OCI-LY7 (cell line): ENCODE results near the gene APBA1. TPM values are rescaled to one million over a fixed set of nuclear protein-coding genes. Genes with fewer than 3 reads are reported as not detected.

Source experiments
- BruUV-seq: library from RNA; stranded (reverse); fragments of 400-500 nt; replicated peaks from 2 replicates; lab custom pipeline; 2021; lab: Mats Ljungman, UMichigan
- CTCF ChIA-PET: fragments of 300-600 bp; sonication (Branson Sonifier 250); formaldehyde crosslinking; loops from one replicate; lab custom pipeline; 2022; ENCODE audit warnings: antibody characterized with exemption; ENCODE audit not compliant: unreplicated experiment; lab: Charles Lee
- POLR2A ChIA-PET: fragments of 300-600 bp; sonication (Branson Sonifier 250); formaldehyde crosslinking; loops from one replicate; lab custom pipeline; 2022; ENCODE audit warnings: antibody characterized with exemption; lab: Charles Lee
- DNase-seq: peaks from one replicate; pipeline ENCODE4 v3.0.0-alpha.2; 2015; ENCODE audit warnings: low spot score
- H2AFZ ChIP-seq: fragments of 200-600 bp; sonication (generic), shearing (Covaris generic); 2 replicates; pipeline ENCODE4 v1.6.1; 2014; ENCODE audit warnings: mild to moderate bottlenecking, antibody characterized with exemption, low read length, moderate library complexity
- H3K27ac ChIP-seq: fragments of 200-600 bp; sonication (generic); 2 replicates; pipeline ENCODE4 v1.5.1; 2014; ENCODE audit warnings: mixed run types, low read depth, mild to moderate bottlenecking, moderate library complexity, low read length, inconsistent platforms; ENCODE audit not compliant: poor library complexity, severe bottlenecking
- H3K36me3 ChIP-seq: fragments of 200-600 bp; sonication (generic); 2 replicates; pipeline ENCODE4 v1.6.1; 2014; ENCODE audit warnings: mild to moderate bottlenecking, antibody characterized with exemption, low read length, moderate library complexity, mixed read lengths; ENCODE audit not compliant: insufficient read depth
- H3K4me1 ChIP-seq: fragments of 200-600 bp; sonication (generic); 2 replicates; pipeline ENCODE4 v1.5.1; 2014; ENCODE audit warnings: mild to moderate bottlenecking, low read length; ENCODE audit not compliant: insufficient read depth, poor library complexity, severe bottlenecking
- H3K4me2 ChIP-seq: fragments of 200-600 bp; sonication (generic); 2 replicates; pipeline ENCODE4 v1.6.1; 2014; ENCODE audit warnings: mild to moderate bottlenecking, low read length
- H3K4me3 ChIP-seq: fragments of 200-600 bp; sonication (generic); 2 replicates; pipeline ENCODE4 v1.5.1; 2014; ENCODE audit warnings: mild to moderate bottlenecking, low read depth, low read length; ENCODE audit not compliant: poor library complexity, severe bottlenecking
- H3K79me2 ChIP-seq: fragments of 200-600 bp; sonication (generic); 2 replicates; pipeline ENCODE4 v1.6.1; 2016; ENCODE audit warnings: low read depth, mild to moderate bottlenecking, low read length, moderate library complexity, mixed read lengths; ENCODE audit not compliant: insufficient read depth
- H3K9me2 ChIP-seq: fragments of 200-600 bp; sonication (generic); 2 replicates; pipeline ENCODE4 v1.6.1; 2016; ENCODE audit warnings: mild to moderate bottlenecking, low read length, mixed read lengths; ENCODE audit not compliant: insufficient read depth
- H3K9me3 ChIP-seq: fragments of 200-600 bp; sonication (generic); 2 replicates; pipeline ENCODE4 v1.6.1; 2014; ENCODE audit warnings: mild to moderate bottlenecking, mixed run types, low read length, mixed read lengths
- H4K20me1 ChIP-seq: fragments of 200-600 bp; sonication (generic); 2 replicates; pipeline ENCODE4 v1.6.1; 2014; ENCODE audit warnings: mild to moderate bottlenecking, antibody characterized with exemption, low read length, moderate library complexity, mixed read lengths; ENCODE audit not compliant: insufficient read depth
- CTCF ChIP-seq: fragments of 200-600 bp; sonication (generic); conservative IDR thresholded peaks from 2 replicates; pipeline ENCODE4 v1.5.1; 2014; ENCODE audit warnings: mild to moderate bottlenecking, antibody characterized with exemption, low read length, moderate library complexity, mixed read lengths
- EZH2phosphoT487 ChIP-seq: fragments of 200-600 bp; sonication (generic); IDR thresholded peaks from 2 replicates; pipeline ENCODE4 v1.6.1; 2018; ENCODE audit warnings: low read depth, borderline replicate concordance, mild to moderate bottlenecking, mixed run types, antibody characterized with exemption, low read length, moderate library complexity, mixed read lengths
- intact Hi-C: fragments of 100-400 bp; cut with micrococcal nuclease; formaldehyde crosslinking; loops from one replicate; pipeline ENCODE4 v1.10.0; 2022; ENCODE audit not compliant: unreplicated experiment
- total RNA-seq, 2 experiments: library from RNA; depleted of rRNA in 1 of 2; stranded (reverse); fragments of >200 nt in 1 of 2; shearing (Covaris generic) in 1 of 2; gene quantifications; 2 replicates each; pipeline ENCODE4 v1.2.3, GENCODE V29; 2014 to 2022

The APBA1 gene
- total RNA-seq, 2 experiments from 2014 or later = not detected

GRCh38 chr9:69603656-69604055 lies 68.5 kb downstream of the APBA1 start:
- H3K9me2 ChIP-seq = no peaks in the 10 kb centered on the region
- intact Hi-C loops = no loop called here
- no peaks in the 10 kb centered on the region for H3K9me3 ChIP-seq
- no peak overlapping the region for H3K4me2 ChIP-seq
- no peak for DNase-seq
- CTCF ChIA-PET = no interaction called here
- no peaks in the 10 kb centered on the region for H3K4me1 ChIP-seq
- no peaks in the 10 kb centered on the region for H4K20me1 ChIP-seq
- no peak for TF ChIP-seq EZH2phosphoT487
- no peak for TF ChIP-seq CTCF
- H3K4me3 ChIP-seq = no peak overlapping the region
- BruUV-seq = no TSS peak
- H3K79me2 ChIP-seq = no peaks in the 10 kb centered on the region
- H3K36me3 ChIP-seq = no peaks in the 10 kb centered on the region
- H2AFZ ChIP-seq = no peak overlapping the region
- POLR2A ChIA-PET = interaction anchor here (1.0 kb wide), 1 partner anchor 17 kb away, joined by 5 read pairs; no protein-coding TSS in a partner anchor
- H3K27ac ChIP-seq = no peak overlapping the region

GRCh38 chr9:69602773-69603172 lies 69.4 kb downstream of the APBA1 start:
- ChIA-PET CTCF (no interaction called here), POLR2A (interaction anchor here (1.0 to 1.2 kb wide), 2 partner anchors 10 to 18 kb away, joined by 3 to 5 read pairs; no protein-coding TSS in a partner anchor)
- Histone ChIP-seq H2AFZ (no peak overlapping the region), H3K4me2 (no peak overlapping the region), H3K27ac (no peak overlapping the region), H3K36me3 (no peaks in the 10 kb centered on the region), H3K79me2 (no peaks in the 10 kb centered on the region), H4K20me1 (no peaks in the 10 kb centered on the region), H3K9me3 (no peaks in the 10 kb centered on the region), H3K9me2 (no peaks in the 10 kb centered on the region), H3K4me1 (no peaks in the 10 kb centered on the region), H3K4me3 (no peak overlapping the region)
- no peak for DNase-seq
- TF ChIP-seq CTCF = no peak
- TF ChIP-seq EZH2phosphoT487 = no peak
- intact Hi-C loops = no loop called here
- BruUV-seq = no TSS peak

- H2AFZ ChIP-seq = no peak overlapping the region
- no peak for TF ChIP-seq EZH2phosphoT487
- TF ChIP-seq CTCF = no peak
- POLR2A ChIA-PET = no interaction called here
Observed at GRCh38 chr9:69601698-69602097, 70.5 kb downstream of the APBA1 start.

More at GRCh38 chr9:69601698-69602097, 70.5 kb downstream of the APBA1 start:
- H4K20me1 ChIP-seq = no peaks in the 10 kb centered on the region
- no peak overlapping the region for H3K4me2 ChIP-seq
- no peaks in the 10 kb centered on the region for H3K9me3 ChIP-seq
- intact Hi-C loops = loop anchor here (1.0 kb wide), 1 partner anchor 18 kb away; no protein-coding TSS in a partner anchor
- H3K36me3 ChIP-seq = no peaks in the 10 kb centered on the region
- no peak overlapping the region for H3K4me3 ChIP-seq
- BruUV-seq = no TSS peak
- H3K27ac ChIP-seq = no peak overlapping the region
- no peaks in the 10 kb centered on the region for H3K4me1 ChIP-seq
- DNase-seq = no peak
- no peaks in the 10 kb centered on the region for H3K79me2 ChIP-seq
- CTCF ChIA-PET = no interaction called here
- H3K9me2 ChIP-seq = no peaks in the 10 kb centered on the region
